CD4-positive, alpha-beta T cell treated with Interleukin-21 for 1 hour (primary cell): Measurements from ENCODE around the gene ATXN10.
"Not testable (repeated sequence)": the region's sequence is repeated elsewhere in the genome, so short reads cannot be mapped to it uniquely, and the experiment has no call there.

Source experiments
- DNase-seq: peaks from one replicate; pipeline ENCODE4 v3.0.0-alpha.2; 2020

ATXN10 gene

GRCh38 chr22:45671783-45672563 lies at the start of gene ATXN10:
Gene ATXN10 (plus strand): TSS chr22:45671834. CDS start chr22:45672064, 230 bp downstream.
- peak; percentile 76 for DNase-seq

- DNase-seq = no peak
Measured at GRCh38 chr22:45621836-45622600, 49.6 kb upstream of the ATXN10 start.

GRCh38 chr22:45623464-45624145 lies 48.0 kb upstream of the ATXN10 start:
- not testable (repeated sequence) for DNase-seq

GRCh38 chr22:45626198-45626651 lies 45.4 kb upstream of the ATXN10 start:
- DNase-seq = no peak

- DNase-seq = no peak
Measured at GRCh38 chr22:45627489-45628233, 44.0 kb upstream of the ATXN10 start.

GRCh38 chr22:45628515-45628914 lies 43.1 kb upstream of the ATXN10 start:
- no peak for DNase-seq

GRCh38 chr22:45629469-45630089 lies 42.1 kb upstream of the ATXN10 start:
- no peak for DNase-seq

- no peak for DNase-seq
Measured at GRCh38 chr22:45630436-45630835, 41.2 kb upstream of the ATXN10 start.

- DNase-seq = no peak
Measured at GRCh38 chr22:45631140-45631840, 40.3 kb upstream of the ATXN10 start.

GRCh38 chr22:45631841-45632238 lies 39.8 kb upstream of the ATXN10 start:
- DNase-seq = no peak

GRCh38 chr22:45632791-45633515 lies 38.7 kb upstream of the ATXN10 start:
- no peak for DNase-seq

- DNase-seq = no peak
Measured at GRCh38 chr22:45636683-45637082, 35.0 kb upstream of the ATXN10 start.

GRCh38 chr22:45638197-45638596 lies 33.4 kb upstream of the ATXN10 start:
- DNase-seq = no peak

- DNase-seq = no peak
Measured at GRCh38 chr22:45638834-45639746, 32.5 kb upstream of the ATXN10 start.

GRCh38 chr22:45639747-45640102 lies 31.9 kb upstream of the ATXN10 start:
- no peak for DNase-seq

GRCh38 chr22:45640291-45640940 lies 31.2 kb upstream of the ATXN10 start:
- DNase-seq = no peak

- DNase-seq = no peak
Measured at GRCh38 chr22:45640941-45641621, 30.6 kb upstream of the ATXN10 start.

GRCh38 chr22:45642986-45643385 lies 28.6 kb upstream of the ATXN10 start:
- DNase-seq = no peak

- DNase-seq = no peak
Measured at GRCh38 chr22:45644714-45645113, 26.9 kb upstream of the ATXN10 start.
